SW 1271 (cell line): ENCODE measurements around the gene ATP6AP1.

Experiments used
- DNase-seq, 2 experiments: peaks; one replicate each; lab custom pipeline; 2025; lab: John Stamatoyannopoulos, UW

ATP6AP1 gene

DNA sequence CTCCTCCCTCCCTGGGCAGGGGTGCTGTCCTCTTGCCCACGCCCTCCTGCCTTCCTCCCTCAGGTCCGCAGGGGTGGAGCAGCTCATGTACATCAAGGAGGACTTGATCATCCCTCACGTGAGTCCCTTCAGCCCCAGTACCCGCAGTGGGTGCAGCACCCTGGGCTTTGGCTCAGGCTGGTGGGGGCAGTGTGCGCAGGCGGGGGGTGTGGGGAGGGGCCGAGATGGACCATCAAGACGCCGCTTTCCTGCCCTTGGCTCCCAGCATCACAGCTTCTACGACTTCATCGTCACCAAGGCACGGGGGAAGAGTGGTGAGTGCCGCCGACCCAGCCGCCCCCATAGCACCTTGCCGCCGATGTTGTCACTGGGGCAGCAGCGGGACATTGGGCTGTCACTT is 21.1 kb downstream of the ATP6AP1 start:
- DNase-seq, result no peak

DNA sequence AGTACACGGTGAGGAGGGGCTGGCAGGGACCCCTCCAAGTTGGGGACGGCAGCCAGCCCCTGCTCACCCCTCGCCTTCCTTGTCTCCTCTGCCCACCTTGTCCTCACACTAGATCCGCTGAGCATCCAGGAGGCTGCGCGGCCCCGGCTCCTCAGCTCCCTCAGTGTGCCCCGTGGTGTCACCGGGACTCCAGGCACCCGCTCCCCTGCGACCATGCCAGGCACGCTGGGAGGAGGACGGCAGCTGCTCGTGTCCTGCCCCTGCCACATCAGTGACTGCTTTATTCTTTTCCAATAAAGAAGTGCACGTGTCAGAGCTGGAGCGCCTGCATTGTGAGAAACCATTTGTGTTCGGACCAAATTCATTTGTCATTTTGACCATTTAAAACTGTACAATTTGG is 21.8 kb downstream of the ATP6AP1 start:
- DNase-seq, result no peak

DNA sequence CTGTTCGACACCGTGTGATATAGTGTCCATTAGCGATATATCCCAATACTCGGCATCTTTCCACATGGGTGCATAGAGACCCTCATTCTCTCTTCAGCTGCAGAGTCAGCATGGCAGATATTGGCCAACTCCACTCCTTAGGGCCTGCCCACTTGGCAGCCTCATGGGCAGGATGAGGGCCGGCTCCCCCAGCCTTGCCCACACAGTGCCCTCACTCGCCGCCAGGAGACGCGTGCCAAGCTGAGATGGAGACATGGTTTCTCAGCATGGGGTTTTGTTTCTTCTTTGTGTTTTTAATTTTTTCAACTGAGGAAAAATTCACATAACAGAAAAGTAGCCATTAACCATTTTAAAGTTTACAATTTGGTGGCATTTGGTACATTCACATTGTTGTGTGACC is 24.3 kb downstream of the ATP6AP1 start:
- DNase-seq, result no peak

DNA sequence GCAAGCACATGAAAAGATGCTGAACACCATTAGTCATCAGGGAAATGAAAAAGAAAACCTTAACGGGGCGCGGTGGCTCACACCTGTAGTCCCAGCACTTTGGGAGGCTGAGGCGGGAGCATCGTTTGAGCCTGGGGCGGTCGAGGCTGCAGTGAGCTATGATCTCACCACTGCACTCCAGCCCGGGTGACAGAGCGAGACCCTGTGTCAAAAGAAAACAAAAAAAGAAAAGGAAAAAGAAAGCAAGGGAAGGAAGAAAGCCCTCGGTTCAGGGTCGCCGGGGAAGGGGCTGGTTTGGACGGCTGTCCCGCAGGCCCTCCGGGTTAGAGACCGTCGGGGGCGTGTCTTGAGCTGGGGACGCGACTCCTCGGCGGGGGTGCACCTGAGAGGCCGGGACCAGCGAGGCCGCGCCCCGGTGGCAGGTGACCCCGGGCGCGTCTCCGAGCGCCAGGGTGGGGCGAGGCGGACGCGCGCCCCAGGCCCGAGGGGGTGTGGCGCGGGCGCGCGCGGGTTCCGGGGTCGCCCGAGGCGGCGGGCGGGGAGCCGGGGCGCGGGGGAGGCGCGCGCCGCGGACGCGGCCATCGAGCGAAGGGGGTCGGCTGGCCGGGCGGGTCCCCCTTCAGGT is 29.1 kb downstream of the ATP6AP1 start:
- peak in 1 of 2 experiments; percentile 14 for DNase-seq

DNA sequence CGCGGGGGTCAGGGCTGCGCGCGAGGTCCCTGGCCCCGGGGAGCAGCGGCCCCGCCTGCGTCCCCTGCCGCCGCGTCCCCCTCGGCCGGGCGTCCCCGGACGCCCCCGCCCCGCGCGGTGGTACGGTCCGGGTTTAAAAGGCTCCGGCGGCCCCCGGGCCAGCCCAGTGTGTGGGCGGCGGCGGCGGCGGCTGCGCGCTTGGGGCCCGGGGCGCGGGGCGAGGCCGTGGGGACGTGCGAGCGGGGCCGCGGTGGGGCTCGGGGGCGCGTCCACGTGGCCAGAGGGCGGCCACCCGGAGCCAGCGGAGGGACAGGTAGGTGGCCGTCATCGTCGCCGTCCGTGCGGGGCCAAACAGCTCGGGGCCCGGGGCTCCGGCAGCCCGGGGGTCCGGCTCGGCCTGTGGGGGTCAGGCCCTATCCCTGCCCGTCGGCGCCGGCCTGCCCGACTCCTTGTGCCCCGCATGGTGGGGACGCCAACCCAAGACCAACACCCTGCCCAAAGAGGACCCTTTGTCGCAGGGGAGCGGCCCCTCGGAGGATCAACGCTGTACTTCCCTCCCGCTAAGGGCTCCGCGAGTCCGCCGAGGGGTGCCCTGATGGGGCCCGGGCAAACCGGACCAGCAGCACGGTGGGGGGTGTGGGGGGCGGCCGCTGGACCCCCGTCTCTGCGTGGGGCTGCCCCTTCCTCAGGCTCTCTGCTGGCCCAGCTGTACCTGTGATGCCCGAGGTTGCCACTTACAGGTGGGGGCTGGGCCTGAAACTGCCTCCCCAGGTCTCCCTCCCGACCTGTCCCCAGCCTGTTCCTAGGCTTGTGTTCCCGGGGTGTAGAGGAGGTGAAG is 29.9 kb downstream of the ATP6AP1 start, which contains the start of gene PLXNA3:
Gene PLXNA3, plus strand, starts transcription at position 166 of the 838 bp plus-strand sequence. CDS start 1,903 bp downstream, outside the sequence.
- DNase-seq, result peak in 1 of 2 experiments; percentile 4

DNA sequence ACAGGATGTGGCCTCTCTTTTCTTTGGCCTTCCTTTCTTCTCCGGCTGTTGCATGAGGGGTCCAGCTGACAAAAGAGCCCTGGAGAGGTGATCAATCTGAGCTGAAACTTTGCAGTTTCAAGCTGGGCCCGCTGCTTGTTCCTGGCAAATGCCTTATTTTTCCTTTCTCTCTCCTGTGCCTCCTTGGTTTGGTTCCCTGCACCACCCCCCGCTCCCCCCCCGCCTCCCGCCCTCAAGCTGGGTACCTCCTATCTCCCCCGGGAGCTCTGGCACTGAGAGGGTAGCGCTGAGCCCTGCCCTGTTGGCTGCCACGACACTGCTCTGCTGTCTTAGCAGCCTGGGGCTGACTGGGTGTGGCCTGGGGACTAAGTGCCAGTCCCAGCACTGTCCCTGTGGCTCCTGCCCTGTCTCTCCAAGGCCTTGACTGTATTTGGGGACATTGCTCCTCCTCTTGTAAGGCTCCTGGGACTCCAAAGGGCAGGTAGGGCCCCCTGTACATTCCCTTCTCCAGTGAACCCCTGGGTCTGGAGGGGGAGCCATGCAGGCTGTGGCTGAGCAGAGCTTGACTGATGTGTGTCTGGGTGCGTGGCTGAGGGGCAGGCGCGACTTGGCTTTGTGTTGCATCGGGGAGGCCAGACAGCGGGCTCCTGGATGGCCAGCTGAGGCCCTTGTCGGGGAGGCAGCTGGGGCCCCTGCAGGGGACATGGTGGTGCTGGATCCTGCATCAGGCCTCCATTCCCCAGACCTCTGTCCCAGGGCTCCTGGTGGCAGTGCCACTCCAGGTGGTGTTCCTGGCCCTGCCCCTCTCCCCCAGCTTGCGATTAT is 30.7 kb downstream of the ATP6AP1 start:
- DNase-seq, result peak in 1 of 2 experiments; percentile 9

DNA sequence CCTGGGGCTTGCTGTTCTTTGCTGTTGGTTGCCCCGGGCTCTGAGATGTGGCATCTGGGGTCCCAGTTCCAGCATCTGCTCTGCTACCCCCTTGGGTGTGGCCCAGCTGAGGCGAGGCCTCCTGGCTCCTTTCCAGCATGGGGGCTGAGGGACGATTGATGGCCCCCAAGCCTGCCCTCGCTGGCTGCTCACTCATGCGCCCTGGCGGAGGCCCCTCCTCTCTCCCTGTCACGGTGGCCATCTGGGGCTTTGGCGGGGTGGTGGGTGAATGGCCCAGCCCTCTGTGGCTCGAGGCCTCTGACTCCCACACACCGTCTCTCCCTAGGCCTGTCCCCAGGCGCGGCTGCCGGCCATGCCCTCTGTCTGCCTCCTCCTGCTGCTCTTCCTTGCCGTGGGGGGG is 31.4 kb downstream of the ATP6AP1 start:
- DNase-seq, result no peak

DNA sequence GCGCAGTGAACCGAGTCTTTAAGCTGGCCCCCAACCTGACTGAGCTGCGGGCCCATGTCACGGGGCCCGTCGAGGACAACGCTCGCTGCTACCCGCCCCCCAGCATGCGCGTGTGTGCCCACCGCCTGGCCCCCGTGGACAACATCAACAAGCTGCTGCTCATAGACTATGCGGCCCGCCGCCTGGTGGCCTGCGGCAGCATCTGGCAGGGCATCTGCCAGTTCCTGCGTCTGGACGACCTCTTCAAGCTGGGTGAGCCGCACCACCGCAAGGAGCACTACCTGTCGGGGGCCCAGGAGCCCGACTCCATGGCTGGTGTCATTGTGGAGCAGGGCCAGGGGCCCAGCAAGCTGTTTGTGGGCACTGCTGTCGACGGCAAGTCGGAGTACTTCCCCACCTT is 31.8 kb downstream of the ATP6AP1 start:
- no peak for DNase-seq

DNA sequence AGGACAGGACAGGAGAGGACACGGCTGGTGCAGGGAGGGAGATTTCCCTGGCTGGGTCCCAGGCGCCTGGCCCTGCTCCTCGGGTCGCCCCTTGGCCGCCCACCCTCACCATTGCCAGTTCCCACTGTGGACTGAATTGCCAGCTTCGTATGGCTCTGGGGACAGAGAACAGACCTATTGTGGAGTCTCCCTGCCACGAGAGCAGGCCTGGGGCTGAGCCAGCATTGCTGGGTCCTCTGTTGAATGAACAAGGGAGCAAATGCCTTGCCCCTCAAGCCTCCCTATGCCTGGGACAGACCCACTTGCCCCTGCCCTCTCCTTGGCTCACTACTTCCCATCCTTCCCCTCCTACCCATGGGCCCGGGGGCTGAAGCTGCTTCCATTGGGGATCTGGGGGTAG is 33.9 kb downstream of the ATP6AP1 start:
- no peak for DNase-seq

DNA sequence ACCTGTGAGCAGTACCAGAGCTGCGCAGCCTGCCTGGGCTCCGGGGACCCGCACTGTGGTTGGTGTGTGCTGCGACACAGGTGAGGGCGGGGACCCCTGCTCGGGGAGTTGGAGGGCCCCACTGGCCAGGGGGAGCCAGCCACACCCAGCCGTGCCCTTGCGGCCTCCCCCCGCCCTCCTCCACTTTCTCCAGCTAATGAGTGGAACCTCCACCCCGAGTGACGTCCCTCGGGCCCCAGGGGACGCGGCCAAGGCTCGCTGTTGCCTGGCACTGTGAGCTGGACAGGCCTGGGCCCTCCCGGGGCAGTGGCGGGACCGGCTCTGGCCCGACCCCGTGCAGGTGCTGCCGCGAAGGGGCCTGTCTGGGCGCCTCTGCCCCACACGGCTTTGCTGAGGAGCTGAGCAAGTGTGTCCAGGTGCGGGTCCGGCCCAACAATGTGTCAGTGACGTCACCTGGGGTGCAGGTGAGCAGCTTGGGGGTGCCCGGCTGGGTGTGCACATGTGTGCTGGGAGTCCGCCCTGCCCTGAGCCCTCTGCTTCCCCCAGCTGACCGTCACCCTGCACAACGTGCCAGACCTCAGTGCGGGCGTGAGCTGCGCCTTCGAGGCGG is 35.2 kb downstream of the ATP6AP1 start:
- DNase-seq, result no peak

DNA sequence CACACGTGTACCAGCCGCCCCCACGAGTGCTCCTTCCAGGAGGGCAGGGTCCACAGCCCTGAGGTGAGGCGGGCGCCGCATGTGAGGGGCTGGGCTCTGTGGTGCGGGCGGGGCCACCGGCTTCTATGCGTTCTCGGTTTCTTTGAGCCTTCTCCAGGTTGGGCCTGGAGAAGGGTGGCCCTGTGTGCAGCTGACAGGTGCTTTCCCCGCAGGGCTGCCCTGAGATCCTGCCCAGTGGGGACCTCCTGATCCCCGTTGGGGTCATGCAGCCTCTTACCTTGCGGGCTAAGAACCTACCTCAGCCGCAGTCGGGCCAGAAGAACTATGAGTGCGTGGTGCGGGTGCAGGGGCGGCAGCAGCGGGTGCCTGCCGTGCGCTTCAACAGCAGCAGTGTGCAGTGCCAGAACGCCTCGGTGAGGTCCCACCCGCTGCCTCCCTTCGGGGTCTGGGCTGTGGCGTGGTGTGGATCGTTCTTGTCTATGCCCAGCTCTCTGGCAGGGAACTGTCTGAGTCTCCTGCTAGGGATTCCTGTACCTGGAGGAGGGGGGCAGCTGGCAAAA is 36.4 kb downstream of the ATP6AP1 start:
- no peak for DNase-seq

DNA sequence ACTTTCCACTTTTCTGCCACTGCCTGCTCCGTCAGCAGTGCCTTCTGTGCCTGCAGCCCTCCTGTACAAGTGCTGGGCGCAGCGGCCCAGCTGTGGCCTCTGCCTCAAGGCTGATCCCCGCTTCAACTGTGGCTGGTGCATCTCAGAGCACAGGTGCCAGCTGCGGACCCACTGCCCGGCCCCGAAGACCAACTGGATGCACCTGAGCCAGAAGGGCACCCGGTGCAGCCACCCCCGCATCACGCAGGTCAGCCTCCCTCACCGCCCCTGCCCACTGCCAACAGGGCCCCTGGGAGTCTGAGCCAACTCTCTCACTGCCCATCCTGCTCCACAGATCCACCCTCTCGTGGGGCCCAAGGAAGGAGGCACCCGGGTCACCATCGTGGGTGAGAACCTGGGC is 37.1 kb downstream of the ATP6AP1 start:
- no peak for DNase-seq

DNA sequence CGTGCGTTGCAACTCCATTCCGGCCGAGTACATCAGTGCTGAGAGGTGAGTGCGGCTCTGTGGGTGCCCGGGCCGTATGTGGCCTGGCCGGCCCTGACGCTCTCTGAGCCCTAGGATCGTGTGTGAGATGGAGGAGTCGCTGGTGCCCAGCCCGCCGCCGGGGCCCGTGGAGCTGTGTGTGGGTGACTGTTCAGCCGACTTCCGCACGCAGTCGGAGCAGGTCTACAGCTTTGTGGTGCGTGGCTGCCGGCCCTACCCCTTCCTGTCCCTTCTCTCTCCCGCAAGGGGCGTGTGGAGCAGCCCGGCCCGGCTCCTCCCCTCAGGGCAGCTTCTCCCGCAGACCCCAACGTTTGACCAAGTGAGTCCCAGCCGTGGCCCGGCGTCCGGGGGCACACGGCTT is 37.6 kb downstream of the ATP6AP1 start:
- DNase-seq, result no peak

DNA sequence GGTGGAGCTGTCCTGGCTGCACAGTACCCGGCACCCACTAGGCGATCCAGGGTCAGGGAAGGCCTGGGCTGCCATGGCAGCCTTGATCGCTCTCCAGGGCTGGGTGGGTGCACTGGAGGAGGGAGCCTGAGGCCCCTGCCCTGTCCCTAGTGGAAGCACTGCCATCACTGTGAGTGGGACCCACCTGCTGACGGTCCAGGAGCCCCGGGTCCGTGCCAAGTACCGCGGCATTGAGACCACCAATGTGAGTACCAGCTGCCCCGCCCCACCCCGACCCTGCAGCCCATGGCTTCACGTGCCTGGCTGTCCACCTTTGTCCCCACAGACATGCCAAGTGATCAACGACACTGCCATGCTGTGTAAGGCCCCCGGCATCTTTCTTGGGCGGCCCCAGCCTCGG is 38.4 kb downstream of the ATP6AP1 start:
- DNase-seq, result no peak

DNA sequence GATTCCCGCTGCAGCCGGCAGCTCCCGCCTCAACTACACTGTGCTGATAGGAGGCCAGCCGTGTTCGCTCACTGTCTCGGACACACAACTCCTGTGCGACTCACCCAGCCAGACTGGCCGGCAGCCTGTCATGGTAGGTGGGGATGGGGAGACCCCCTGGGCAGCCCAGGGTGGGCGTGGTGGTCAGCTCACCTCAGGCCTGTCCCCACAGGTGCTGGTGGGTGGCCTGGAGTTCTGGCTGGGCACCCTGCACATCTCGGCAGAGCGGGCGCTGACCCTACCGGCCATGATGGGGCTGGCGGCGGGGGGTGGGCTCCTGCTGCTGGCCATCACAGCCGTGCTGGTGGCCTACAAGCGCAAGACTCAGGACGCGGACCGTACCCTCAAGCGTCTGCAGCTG is 39.1 kb downstream of the ATP6AP1 start:
- no peak for DNase-seq

DNA sequence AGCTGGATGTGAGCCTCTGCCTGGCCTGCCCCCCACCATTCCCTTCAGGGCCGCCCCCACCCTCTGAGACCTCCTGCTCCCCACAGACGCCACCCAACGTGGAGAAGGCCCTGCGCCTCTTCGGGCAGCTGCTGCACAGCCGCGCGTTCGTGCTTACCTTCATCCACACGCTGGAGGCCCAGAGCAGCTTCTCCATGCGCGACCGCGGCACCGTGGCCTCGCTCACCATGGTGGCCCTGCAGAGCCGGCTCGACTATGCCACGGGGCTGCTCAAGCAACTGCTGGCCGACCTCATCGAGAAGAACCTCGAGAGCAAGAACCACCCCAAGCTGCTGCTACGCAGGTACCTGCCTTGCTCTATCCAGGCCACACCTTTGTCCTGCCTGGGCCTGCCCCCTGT is 39.7 kb downstream of the ATP6AP1 start:
- DNase-seq, result no peak

DNA sequence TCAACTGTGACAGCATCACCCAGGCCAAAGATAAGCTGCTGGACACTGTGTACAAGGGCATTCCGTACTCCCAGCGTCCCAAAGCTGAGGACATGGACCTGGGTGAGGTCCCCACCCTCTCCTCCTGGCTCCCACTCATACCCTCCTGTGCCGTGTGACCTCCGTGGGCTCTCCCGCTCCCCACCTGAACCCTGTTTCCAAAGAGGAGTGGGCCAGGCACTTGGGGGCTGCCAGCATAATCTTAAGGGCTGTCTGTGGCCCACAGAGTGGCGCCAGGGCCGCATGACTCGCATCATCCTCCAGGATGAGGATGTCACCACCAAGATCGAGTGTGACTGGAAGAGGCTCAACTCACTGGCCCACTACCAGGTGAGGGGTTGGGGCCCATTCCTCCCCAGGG is 40.6 kb downstream of the ATP6AP1 start:
- no peak for DNase-seq

DNA sequence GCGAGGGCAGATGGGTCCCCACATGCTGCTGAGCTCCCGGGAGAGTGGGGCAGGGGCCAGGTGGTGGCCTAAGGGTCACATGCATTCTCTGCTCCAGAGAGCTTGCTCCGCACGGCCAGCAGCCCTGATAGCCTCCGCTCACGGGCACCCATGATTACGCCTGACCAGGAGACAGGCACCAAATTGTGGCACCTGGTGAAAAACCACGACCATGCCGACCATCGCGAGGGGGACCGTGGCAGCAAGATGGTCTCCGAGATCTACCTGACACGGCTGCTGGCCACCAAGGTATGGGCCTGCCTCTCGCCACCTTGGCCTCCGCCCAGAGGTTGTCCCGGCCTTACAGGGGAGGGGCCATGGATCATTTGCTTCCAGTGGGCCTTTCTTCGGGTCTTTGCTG is 41.4 kb downstream of the ATP6AP1 start:
- no peak for DNase-seq

DNA sequence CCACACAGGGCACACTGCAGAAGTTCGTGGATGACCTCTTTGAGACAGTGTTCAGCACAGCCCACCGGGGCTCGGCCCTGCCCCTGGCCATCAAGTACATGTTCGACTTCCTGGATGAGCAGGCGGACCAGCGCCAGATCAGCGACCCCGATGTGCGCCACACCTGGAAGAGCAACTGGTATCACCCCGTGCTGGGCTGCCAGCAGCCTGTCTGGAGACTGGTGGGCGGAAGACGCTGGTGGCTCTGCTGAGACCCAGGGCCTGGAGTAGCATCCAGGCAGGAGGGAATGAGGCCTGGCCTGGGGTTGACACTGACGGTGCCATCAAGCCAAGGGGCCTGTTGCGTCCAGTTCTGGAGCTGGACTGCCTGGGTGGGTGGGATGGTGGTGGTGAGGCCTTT is 42.0 kb downstream of the ATP6AP1 start:
- DNase-seq, result no peak

DNA sequence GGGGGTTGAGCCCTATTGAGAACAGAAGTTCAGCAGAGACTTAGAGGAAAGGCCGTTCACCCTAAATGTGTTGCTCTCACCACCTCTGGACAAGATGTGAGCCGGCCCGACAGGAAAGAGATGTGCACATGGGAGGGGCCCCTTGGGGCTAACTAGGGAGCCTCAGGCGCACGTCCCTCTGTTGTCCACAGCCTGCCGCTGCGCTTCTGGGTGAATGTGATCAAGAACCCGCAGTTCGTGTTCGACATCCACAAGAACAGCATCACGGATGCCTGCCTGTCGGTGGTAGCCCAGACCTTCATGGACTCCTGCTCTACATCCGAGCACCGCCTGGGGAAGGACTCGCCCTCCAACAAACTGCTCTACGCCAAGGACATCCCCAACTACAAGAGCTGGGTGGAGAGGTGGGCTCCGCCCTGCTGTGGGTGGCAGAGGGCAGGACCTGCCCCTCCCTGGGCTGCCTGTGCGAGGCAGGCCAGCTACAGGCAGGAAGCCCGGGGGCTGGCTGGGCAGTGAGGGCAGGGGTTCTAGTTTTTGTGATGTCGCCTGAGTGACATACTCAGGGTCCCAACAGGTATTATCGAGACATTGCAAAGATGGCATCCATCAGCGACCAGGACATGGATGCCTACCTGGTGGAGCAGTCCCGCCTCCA is 42.6 kb downstream of the ATP6AP1 start:
- DNase-seq, result no peak
